SK-N-SH treated with all-trans-retinoic acid at 6 μM for 48 hours (cell line): Measurements from ENCODE around the gene C19orf81.
A peak's percentile ranks its signal among the peaks of the same experiment; 100 is the strongest.

Experiments used
- ATAC-seq: fragments of 200-7000 bp; cut with Tn5 transposase; 3 replicates; pipeline ENCODE4 v1.9.1; 2020; ENCODE audit warnings: mild to moderate bottlenecking, moderate library complexity
- ARNTL ChIP-seq: fragments of 450-650 bp; formaldehyde crosslinking; IDR thresholded peaks from 2 replicates; pipeline ENCODE4 v1.5.0; 2020; ENCODE audit warnings: low read depth, mild to moderate bottlenecking, moderate library complexity, borderline replicate concordance
- BACH2 ChIP-seq: fragments of 250-450 bp; sonication (Bioruptor Pico); IDR thresholded peaks from 2 replicates; pipeline ENCODE4 v1.9.0; 2021; ENCODE audit warnings: mild to moderate bottlenecking, borderline replicate concordance
- CSDC2 ChIP-seq: fragments of 250-450 bp; sonication (Bioruptor Pico); IDR thresholded peaks from 2 replicates; pipeline ENCODE4 v1.5.0; 2020; ENCODE audit warnings: mild to moderate bottlenecking, moderate library complexity
- ESRRG ChIP-seq: fragments of 250-450 bp; sonication (Bioruptor Pico); IDR thresholded peaks from 2 replicates; pipeline ENCODE4 v1.6.1; 2021; ENCODE audit warnings: mild to moderate bottlenecking
- ISL1 ChIP-seq: fragments of 250-450 bp; sonication (Bioruptor Pico); IDR thresholded peaks from 2 replicates; pipeline ENCODE4 v2.1.2; 2022; ENCODE audit warnings: mild to moderate bottlenecking, moderate library complexity
- OSR1 ChIP-seq: fragments of 250-450 bp; sonication (Bioruptor Pico); IDR thresholded peaks from 2 replicates; pipeline ENCODE4 v1.8.0; 2022; ENCODE audit warnings: moderate library complexity, mild to moderate bottlenecking, inconsistent platforms
- PPARA ChIP-seq: fragments of 250-450 bp; sonication (Bioruptor Pico); IDR thresholded peaks from 2 replicates; pipeline ENCODE4 v1.5.0; 2020; ENCODE audit warnings: mild to moderate bottlenecking, borderline replicate concordance
- RARB ChIP-seq: fragments of 250-450 bp; sonication (Bioruptor Pico); IDR thresholded peaks from 2 replicates; pipeline ENCODE4 v1.8.0; 2021; ENCODE audit warnings: mild to moderate bottlenecking, moderate library complexity
- SNAI2 ChIP-seq: fragments of 250-450 bp; sonication (Bioruptor Pico); IDR thresholded peaks from 2 replicates; pipeline ENCODE4 v1.5.0; 2020; ENCODE audit warnings: mild to moderate bottlenecking, moderate library complexity
- TCF4 ChIP-seq: fragments of 250-450 bp; sonication (Bioruptor Pico); IDR thresholded peaks from 2 replicates; pipeline ENCODE4 v1.8.0; 2021; ENCODE audit warnings: mild to moderate bottlenecking, moderate library complexity, borderline replicate concordance
- TOX ChIP-seq: fragments of 250-450 bp; sonication (Bioruptor Pico); IDR thresholded peaks from 2 replicates; pipeline ENCODE4 v1.8.0; 2021; ENCODE audit warnings: mild to moderate bottlenecking, moderate library complexity, borderline replicate concordance
- ZFP3 ChIP-seq: fragments of 250-450 bp; sonication (Bioruptor Pico); IDR thresholded peaks from 2 replicates; pipeline ENCODE4 v1.5.0; 2020; ENCODE audit warnings: mild to moderate bottlenecking, moderate library complexity
- ZFP30 ChIP-seq: fragments of 450-650 bp; formaldehyde crosslinking; IDR thresholded peaks from 2 replicates; pipeline ENCODE4 v1.5.0; 2022; ENCODE audit warnings: mild to moderate bottlenecking, moderate library complexity
- ZNF565 ChIP-seq: fragments of 450-650 bp; formaldehyde crosslinking; conservative IDR thresholded peaks from 2 replicates; pipeline ENCODE4 v1.5.0; 2020; ENCODE audit warnings: low read depth, mild to moderate bottlenecking, moderate library complexity
- ZNF70 ChIP-seq: fragments of 450-650 bp; formaldehyde crosslinking; IDR thresholded peaks from 2 replicates; pipeline ENCODE4 v1.5.0; 2020; ENCODE audit warnings: mild to moderate bottlenecking, moderate library complexity
- ZNF8 ChIP-seq: fragments of 450-650 bp; formaldehyde crosslinking; IDR thresholded peaks from 2 replicates; pipeline ENCODE4 v1.5.0; 2020; ENCODE audit warnings: mild to moderate bottlenecking, moderate library complexity
- TF ChIP-seq, protein P1 (sequence below): fragments of 250-450 bp; sonication (Bioruptor Pico); IDR thresholded peaks from 2 replicates; pipeline ENCODE4 v1.5.1; 2021; ENCODE audit warnings: mild to moderate bottlenecking, moderate library complexity
- TF ChIP-seq, protein P2 (sequence below): fragments of 250-450 bp; sonication (Bioruptor Pico); IDR thresholded peaks from 2 replicates; pipeline ENCODE4 v1.5.0; 2020; ENCODE audit warnings: mild to moderate bottlenecking, moderate library complexity
- TF ChIP-seq, protein P3 (sequence below): fragments of 250-450 bp; sonication (Bioruptor Pico); IDR thresholded peaks from 2 replicates; pipeline ENCODE4 v1.5.1; 2020; ENCODE audit warnings: low read depth, mild to moderate bottlenecking, moderate library complexity
- TF ChIP-seq, protein P4 (sequence below): fragments of 250-450 bp; sonication (Bioruptor Pico); IDR thresholded peaks from 2 replicates; pipeline ENCODE4 v1.8.0; 2020; ENCODE audit warnings: mild to moderate bottlenecking, moderate library complexity, borderline replicate concordance

C19orf81 gene

DNA sequence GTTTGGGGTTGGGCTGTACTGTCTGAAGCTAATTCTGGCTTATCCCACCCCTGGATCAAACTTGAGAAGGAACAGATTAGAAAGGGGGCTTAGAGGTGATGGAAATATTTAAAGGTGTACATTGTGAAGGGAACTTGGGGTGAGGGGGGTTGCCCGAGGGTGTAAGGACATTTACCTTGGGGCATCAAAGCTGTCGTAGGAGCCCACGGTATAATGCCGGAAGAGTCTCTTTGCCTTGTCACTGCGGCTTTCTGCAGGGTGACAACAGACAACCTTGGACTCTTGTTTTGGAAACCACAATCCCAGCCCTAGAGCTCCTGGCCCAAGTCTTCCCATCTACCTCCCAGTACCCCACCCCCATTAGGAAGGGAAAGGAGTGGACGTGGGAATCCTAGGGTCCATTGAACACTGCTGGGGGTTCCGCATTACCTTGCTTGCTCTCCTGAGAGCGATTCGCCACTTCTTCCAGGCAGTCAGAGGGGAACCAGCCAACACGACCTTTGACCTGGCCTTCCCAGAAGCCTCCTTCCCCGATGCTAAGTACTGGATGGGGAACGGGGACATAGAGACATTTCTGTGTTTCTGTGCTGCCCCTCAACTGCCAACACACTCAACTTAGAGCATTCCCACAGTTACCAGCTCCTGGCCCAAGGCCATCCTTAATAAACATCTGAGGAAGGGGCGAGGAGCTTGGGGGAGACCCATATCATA, 48.3 kb downstream of the C19orf81 start:
- TF ChIP-seq ISL1 = no peak
- TF ChIP-seq ZFP3 = peak; percentile 74
- no peak for ATAC-seq

DNA sequence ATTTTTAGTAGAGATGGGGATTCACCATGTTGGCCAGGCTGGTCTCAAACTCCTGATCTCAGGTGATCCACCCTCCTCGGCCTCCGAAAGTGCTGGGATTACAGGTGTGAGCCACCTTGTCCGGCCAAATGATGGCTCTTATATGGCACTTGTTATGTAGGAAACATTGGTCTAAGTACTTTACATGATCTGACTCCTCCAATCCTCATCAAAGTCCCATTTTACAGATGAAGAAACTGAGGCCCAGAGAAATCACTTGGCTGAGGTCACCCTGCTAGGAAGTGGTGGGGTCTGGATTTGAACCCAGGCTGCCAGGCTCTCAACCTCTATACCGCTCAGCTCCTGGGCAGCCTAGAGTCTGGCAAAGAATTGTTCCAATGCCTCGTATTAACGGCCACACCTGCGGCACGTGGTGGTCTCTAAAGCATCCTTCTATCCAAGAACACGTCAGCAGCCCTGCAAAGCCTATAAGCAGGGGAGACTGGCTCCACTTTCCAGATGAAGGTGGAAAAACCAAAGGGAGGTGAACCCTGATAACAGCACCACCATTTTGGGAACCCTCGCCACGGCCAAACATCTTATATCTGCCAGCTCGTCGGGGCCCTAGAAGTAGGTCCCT, 52.2 kb downstream of the C19orf81 start:
- no peak for ATAC-seq
- TF ChIP-seq, protein P1, sequence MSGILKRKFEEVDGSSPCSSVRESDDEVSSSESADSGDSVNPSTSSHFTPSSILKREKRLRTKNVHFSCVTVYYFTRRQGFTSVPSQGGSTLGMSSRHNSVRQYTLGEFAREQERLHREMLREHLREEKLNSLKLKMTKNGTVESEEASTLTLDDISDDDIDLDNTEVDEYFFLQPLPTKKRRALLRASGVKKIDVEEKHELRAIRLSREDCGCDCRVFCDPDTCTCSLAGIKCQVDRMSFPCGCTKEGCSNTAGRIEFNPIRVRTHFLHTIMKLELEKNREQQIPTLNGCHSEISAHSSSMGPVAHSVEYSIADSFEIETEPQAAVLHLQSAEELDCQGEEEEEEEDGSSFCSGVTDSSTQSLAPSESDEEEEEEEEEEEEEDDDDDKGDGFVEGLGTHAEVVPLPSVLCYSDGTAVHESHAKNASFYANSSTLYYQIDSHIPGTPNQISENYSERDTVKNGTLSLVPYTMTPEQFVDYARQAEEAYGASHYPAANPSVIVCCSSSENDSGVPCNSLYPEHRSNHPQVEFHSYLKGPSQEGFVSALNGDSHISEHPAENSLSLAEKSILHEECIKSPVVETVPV (CRISPR knock-in tag) = no peak
- TF ChIP-seq ISL1 = no peak

DNA sequence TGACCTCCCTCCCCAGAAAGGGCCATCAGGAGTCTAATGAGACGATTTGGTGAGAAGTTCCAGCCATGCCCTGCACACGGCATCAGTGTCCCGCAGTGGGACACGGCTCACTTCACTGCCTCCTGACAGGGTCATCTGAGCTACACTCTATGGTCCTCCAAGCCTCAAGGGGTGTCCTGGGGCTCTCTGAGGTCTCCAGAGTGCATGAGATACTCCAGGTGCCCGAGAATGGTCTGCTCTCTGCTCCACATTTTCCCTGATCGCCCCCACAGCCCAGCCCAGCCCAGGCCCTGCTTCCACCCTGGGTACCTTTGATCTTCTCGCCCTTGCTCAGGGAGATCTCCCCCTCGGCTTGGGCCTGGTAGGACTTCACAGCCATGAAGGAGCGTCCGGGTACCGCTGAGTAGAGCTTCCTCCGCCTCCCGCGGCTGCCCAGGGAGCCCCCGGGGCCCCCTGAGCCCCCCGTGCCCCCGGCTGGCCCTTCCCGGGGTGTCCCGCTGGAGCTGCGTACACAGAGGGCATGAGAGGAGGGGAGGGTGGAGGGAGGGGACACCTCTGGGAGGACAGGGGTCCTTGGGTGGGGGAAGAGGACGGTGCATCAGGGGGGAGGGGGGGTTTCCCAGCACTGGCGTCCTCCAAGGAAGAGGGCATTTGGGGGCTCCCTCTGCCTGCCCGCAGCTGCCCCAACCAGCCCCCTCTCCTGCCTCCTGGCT, 53.1 kb downstream of the C19orf81 start:
- ATAC-seq = no peak

DNA sequence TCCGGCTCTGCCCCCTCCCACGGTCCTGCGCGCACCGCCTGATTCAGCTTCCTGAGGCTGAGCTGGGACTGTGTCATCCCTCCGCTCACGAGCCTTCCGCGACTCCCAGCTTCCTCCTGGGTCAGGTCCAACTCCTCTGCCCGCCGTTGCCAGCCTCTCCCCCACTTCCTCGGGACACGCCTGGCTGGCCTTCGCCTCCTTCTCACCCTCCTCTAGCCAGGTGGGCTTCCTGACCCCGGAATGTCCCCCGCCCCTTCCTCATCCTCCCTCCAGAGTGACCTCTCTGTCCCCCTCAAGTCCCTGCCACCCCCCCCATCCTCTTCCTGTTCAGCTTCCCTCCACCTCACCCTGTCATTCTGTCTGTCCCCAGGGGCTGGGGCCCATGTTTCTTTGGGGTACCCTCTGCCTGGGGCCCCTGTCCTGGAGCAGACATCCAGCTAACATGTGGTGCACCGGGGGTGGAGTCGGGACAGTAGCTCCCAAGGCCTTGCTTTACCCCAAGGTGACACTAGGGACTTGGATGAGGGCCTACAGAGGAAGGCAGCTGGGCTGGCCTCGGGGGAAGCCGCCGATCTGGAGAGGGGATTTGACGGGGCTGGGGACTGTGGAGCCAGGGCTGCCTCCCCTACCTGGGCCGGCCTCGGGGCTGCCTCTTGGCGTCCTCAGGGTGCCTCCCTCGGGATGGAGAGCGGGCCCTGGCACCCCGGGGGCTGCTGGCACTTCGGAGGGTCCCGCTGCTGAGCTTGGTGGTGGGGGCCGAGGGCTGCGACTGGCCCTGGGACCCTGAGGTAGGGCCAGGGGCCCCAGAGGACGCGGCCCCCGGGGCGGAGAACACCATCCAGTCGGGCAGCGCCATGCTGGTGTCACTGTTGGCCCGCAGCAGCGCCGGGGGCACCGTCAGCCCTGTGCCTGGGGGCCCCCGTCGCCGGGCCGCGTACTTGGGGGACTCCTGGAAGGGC, 53.9 kb downstream of the C19orf81 start:
- TF ChIP-seq BACH2 = no peak
- no peak for TF ChIP-seq OSR1
- no peak for TF ChIP-seq TOX (CRISPR knock-in tag)
- TF ChIP-seq, protein P2, sequence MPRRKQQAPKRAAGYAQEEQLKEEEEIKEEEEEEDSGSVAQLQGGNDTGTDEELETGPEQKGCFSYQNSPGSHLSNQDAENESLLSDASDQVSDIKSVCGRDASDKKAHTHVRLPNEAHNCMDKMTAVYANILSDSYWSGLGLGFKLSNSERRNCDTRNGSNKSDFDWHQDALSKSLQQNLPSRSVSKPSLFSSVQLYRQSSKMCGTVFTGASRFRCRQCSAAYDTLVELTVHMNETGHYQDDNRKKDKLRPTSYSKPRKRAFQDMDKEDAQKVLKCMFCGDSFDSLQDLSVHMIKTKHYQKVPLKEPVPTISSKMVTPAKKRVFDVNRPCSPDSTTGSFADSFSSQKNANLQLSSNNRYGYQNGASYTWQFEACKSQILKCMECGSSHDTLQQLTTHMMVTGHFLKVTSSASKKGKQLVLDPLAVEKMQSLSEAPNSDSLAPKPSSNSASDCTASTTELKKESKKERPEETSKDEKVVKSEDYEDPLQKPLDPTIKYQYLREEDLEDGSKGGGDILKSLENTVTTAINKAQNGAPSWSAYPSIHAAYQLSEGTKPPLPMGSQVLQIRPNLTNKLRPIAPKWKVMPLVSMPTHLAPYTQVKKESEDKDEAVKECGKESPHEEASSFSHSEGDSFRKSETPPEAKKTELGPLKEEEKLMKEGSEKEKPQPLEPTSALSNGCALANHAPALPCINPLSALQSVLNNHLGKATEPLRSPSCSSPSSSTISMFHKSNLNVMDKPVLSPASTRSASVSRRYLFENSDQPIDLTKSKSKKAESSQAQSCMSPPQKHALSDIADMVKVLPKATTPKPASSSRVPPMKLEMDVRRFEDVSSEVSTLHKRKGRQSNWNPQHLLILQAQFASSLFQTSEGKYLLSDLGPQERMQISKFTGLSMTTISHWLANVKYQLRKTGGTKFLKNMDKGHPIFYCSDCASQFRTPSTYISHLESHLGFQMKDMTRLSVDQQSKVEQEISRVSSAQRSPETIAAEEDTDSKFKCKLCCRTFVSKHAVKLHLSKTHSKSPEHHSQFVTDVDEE (CRISPR knock-in tag) = no peak
- TF ChIP-seq ZNF8 (CRISPR knock-in tag) = no peak
- TF ChIP-seq CSDC2 = no peak
- TF ChIP-seq ZNF565 (CRISPR knock-in tag) = no peak
- no peak for TF ChIP-seq ZFP30 (CRISPR knock-in tag)
- TF ChIP-seq, protein P3, sequence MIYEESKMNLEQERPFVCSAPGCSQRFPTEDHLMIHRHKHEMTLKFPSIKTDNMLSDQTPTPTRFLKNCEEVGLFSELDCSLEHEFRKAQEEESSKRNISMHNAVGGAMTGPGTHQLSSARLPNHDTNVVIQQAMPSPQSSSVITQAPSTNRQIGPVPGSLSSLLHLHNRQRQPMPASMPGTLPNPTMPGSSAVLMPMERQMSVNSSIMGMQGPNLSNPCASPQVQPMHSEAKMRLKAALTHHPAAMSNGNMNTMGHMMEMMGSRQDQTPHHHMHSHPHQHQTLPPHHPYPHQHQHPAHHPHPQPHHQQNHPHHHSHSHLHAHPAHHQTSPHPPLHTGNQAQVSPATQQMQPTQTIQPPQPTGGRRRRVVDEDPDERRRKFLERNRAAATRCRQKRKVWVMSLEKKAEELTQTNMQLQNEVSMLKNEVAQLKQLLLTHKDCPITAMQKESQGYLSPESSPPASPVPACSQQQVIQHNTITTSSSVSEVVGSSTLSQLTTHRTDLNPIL (CRISPR knock-in tag) = no peak
- TF ChIP-seq PPARA (CRISPR knock-in tag) = no peak
- TF ChIP-seq ARNTL = no peak
- TF ChIP-seq ESRRG (CRISPR knock-in tag) = no peak
- no peak for ATAC-seq

More for the DNA sequence above, 53.1 kb downstream of the C19orf81 start:
- TF ChIP-seq CSDC2 (no peak), BACH2 (no peak), ZNF70 (CRISPR knock-in tag) (no peak), TCF4 (CRISPR knock-in tag) (no peak), OSR1 (no peak), ESRRG (CRISPR knock-in tag) (no peak), RARB (CRISPR knock-in tag) (no peak), ARNTL (no peak), TOX (CRISPR knock-in tag) (no peak), ISL1 (no peak), ZFP30 (CRISPR knock-in tag) (no peak), SNAI2 (CRISPR knock-in tag) (no peak), ZNF8 (CRISPR knock-in tag) (no peak)
- TF ChIP-seq, protein P3 (CRISPR knock-in tag) = no peak
- TF ChIP-seq, protein P4, sequence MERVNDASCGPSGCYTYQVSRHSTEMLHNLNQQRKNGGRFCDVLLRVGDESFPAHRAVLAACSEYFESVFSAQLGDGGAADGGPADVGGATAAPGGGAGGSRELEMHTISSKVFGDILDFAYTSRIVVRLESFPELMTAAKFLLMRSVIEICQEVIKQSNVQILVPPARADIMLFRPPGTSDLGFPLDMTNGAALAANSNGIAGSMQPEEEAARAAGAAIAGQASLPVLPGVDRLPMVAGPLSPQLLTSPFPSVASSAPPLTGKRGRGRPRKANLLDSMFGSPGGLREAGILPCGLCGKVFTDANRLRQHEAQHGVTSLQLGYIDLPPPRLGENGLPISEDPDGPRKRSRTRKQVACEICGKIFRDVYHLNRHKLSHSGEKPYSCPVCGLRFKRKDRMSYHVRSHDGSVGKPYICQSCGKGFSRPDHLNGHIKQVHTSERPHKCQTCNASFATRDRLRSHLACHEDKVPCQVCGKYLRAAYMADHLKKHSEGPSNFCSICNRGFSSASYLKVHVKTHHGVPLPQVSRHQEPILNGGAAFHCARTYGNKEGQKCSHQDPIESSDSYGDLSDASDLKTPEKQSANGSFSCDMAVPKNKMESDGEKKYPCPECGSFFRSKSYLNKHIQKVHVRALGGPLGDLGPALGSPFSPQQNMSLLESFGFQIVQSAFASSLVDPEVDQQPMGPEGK = no peak
- TF ChIP-seq, protein P1 (CRISPR knock-in tag) = no peak
